Measurements from ENCODE around the gene FAM161B.
"Not testable (repeated sequence)": the region's sequence is repeated elsewhere in the genome, so short reads cannot be mapped to it uniquely, and the experiment has no call there.

FAM161B gene

DNA sequence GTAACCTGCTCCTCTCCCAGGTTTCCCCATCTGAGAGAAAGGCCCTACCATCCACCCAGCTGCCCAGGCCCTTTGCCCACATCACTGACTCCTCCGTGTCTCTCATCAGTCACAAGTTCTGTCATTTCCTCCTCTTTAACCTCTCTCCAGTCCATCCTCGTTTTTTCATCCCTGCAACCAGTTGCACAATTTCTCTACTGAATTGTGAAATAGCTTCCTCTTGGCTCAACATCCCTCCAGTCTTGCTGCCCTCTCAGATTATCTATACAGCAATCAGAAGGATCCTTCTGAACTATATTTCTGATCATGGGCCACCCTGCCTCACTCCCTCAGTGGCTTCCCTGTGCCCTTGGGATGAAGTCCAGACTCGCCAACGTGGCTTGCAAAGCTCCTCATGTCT lies 6.8 kb downstream of the FAM161B start:
- no peak for DNase-seq

DNA sequence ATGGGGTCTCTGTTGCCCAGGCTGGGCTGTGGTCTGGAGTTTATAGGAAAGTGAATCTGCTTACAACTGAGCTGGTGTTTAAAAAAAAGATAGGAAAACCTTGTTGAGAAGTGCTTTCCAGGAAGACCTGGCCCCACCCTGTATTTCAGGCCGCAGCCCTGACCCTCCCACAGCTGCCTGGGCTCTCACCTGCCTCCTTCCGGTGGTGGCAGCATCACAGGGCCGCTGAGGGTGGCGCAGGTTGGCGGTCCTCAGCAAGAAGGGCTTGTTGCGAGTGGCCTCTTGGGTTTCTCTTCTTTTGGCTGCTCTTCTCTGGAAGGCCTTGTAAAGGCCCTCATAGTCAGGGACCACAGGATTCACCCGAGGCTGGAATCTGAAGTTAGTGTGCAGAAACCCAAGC lies 7.7 kb downstream of the FAM161B start:
- DNase-seq: no peak

DNA sequence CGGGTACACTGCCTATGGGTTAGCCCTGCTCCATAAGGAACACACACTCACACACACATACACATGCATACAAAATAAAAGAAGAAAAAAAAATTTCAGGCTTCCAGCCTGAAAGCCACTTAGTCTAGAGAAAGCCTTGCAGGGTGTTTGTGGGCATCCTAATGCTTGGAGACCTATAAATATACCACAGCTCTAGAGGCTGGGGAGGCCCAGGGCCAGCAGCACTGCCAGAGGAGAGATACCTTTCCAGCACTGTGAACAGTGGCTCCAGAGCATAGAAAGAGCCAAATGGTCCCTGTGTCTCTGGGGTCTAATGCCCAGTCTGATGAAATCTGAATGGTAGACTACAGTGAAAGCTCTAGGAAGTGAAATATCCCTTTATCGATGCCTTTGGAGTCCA lies 12.9 kb downstream of the FAM161B start:
- no peak for DNase-seq

DNA sequence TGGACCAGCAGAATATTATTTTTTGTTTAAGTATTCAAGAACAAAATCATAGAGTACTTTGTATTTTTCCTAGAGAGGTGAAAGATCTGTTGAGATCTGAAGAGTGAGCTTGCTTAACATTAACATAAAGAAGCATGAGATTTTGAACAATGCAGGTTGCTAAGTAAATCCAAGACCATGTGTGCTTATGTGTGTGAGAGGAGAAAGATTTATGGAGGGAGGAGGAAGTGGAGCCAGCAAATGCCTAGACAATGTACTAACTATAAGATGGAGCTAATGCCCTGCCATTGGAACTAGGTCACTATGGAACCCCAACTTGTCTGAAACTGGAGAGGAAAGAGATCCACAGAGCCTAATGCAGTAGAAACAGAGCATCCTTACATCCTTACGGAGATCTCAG lies 13.3 kb downstream of the FAM161B start:
- DNase-seq: no peak

DNA sequence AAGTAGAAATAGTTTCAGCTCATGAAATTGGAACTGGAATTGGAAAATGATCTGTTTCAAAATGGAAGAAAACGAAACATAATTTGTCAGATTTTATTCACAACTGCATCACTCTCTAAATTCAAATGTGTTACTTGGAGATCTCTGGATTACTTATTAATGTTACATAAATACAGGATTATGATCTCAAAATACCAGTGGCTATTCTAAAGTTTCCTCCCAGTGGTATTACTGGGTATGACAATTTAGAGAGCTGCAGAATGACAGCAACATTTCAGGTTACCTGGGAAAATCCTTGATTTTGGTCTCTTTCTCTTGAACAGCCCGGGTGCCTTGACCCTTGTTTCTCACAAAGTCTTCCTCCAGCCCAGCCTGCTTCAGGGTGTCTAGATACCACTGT lies 14.2 kb downstream of the FAM161B start:
- DNase-seq: no peak

DNA sequence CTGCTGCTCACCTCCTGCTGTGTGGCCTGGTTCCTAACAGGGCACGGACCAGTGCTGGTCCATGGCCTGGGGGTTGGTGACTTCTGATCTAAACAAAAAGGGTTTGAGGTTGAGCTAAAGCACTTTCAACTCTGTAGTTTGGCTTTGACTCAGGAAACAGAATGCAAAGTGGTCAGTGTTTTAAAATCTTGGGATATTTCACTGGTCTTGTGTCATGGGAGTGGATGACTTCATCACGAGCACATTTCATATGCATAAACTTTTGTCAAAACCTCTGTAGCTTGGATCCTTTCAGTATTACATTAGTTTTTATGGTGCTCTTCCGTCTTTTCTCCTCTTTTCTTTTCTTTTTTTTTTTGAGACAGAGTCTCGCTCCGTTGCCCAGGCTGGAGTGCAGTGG lies 25.6 kb downstream of the FAM161B start:
- no peak for DNase-seq

DNA sequence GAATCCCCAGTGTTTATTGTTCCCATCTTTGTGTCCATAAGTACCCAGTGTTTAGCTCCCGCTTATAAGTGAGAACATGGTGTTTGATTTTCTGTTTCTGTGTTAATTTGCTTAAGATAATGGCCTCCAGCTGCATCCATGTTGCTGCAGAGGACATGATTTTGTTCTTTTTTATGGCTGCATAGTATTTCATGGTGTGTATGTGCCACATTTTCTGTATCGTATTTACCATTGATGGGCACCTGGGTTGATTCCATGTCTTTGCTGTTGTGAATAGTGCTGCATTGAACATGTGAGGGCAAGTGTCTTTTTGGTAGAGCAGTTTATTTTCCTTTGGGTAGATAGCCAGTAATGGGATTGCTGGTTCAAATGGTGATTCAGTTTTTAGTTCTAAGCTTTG lies 30.4 kb downstream of the FAM161B start:
- DNase-seq: not testable (repeated sequence)

DNA sequence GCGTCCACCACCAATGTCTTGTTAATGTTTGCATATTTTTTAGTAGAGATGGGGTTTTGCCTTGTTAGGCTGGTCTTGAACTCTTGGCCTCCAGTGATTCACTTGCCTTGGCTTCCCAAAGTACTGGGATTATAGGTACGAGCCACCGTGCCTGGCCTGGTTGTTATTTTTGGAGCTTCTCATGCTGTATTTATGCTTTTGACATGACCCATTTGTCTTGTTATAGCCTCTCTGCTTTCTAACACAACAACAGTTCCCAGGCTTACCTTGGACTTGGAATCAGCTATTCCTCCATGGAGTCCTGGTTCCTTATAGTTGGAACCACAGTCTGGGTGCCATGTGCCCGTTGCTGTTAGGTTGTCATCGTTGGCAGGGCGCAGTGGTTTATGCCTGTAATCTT lies 33.6 kb downstream of the FAM161B start:
- DNase-seq: no peak

DNA sequence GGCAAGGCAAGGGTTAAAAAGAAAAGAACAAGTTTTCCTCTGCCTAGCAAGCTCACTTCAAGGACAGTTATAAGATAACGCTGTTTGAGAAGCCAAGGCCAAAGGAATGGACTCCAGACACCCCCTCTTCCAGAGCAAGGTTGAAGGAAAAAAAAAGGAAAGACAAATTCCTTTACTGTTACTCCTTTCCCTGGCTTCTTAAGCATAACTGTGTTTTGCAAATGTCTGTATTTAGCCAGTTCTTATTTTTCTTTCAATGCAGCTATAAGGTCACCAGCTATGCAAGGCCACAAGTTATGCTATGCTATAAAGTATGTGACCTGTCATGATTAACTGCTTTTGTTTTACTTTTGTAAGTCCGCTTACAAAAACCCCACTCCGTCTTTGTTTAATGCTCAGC lies 36.6 kb downstream of the FAM161B start:
- no peak for DNase-seq

DNA sequence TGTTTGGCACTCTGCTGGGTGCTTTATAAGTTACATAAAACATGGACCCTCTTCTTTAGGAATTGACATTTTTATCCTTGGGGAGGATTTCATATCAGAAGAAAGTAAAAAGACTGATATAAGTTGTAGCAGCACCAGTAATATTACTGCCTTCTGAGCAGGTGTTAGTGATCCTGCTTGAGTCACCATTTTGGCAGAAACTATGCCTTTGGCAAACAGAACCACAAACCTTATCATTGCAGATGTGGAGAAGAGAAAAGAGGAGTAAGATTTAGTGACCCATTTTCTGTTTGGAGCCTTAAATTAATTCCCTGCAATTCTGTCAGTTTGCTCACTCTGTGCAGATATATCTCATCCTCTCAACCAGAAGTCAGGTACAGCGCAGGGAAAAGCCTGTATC lies 40.2 kb downstream of the FAM161B start:
- no peak for DNase-seq

DNA sequence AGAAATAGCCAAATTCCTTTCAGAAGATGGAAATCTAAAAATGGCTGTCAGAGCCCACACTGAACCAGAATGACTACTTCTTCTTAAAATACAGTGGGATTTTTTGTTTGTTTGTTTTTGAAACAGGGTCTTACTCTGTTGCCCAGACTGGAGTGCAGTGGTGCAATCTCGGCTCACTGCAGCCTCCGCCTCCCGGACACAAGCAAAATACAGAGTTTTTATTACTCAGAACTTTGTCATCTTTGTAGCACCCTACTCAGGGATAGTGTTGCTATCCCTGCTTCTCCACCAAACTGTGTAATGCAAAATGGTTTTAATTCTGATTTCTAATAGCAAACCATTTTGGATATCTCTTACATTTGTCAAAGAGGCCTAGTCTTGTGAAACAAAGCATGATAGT lies 46.9 kb downstream of the FAM161B start:
- DNase-seq: no peak

DNA sequence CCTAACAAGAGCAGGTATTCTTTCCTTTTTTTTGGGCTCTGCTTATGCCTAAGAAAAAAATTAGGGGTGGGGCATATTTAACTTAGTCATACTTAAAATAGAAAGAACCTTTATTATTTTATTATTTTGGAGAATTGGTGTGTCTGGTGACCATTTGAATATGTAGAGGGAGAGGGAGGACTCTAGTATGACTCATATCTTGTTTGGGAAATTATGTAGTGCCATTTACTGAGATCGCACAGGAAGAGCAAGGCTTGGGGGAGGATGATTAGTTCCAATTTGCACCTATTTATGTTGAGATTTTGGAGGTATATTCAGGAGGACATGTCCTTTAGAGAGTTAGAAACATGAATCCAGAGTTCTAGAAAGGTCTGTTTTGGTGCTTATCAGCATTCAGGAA lies 53.4 kb downstream of the FAM161B start:
- no peak for DNase-seq

DNA sequence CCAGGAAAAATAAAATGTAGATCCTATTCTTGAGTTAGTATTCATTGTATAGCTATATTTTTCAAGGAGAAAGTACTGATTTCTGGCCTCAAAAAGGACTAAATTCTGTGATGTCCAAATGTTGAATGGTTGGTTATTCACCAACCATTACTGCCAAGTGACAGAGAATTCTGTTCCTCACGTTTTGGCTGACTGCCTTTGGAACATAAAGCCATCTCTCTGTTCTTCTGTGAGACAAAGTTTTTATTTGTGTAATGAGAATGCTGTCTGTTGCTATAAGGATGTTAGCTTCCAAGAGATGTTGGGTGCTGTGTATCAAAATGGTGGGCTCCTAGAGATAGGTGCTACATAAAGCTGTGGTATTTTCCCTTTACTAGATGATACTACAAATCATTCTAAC lies 54.0 kb downstream of the FAM161B start:
- DNase-seq: no peak

DNA sequence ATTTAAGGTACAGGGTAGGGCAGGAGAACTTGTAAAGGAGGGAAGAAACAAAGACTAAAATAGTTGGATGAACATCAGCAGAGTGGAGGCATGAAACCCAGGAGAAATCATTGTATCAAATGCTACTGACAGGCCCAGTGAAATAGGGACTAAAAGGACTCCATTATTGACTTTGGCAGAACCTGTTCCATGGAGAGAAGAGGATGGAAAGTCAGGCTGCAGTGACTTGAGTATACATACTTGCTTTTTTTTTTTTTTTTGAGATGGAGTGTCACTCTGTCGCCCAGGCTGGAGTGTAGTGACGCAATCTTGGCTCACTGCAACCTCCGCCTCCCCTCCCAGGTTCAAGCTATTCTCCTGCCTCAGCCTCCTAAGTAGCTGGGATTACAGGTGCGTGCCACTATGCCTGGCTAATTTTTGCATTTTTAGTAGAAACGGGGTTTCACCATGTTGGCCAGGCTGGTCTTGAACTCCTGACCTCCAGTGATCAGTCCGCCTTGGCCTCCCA lies 55.7 kb downstream of the FAM161B start:
- DNase-seq: not testable (repeated sequence)

DNA sequence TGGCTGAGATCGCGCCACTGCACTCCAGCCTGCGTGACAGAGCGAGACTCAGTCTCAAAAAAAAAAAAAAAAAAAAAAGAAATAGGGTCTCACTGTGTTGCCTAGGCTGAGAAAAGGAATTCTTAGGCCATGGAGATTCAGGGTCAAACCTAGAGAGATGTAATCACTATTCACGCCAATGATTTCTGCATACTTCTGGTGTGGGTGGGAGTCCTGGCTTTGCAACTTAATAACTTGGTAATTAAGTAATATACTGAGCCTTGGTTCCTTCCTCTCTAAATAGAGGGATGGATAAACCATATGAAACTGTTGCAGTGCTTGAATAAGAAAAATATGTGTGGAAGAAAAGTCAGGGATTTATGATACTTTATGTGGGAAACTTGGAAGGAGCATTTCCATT lies 60.5 kb downstream of the FAM161B start:
- no peak for DNase-seq

DNA sequence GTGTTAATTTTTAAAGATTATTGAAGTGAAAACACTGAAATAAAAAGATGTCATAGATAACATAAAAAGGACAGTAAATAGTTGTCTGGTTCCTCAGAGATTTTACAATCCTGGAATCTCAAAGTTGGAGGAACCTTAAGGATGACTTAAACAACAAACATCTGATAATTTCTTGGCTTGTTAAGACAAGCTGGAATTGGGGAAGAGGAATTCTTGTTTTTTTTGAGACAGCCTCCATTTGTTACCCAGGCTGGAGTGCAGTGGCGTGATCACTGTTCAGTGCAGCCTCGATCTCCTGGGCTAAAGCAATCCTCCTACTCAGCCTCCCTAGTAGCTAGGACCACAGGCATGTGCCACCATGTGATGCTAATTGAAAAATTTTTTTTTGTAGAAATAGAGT lies 60.9 kb downstream of the FAM161B start:
- DNase-seq: no peak

DNA sequence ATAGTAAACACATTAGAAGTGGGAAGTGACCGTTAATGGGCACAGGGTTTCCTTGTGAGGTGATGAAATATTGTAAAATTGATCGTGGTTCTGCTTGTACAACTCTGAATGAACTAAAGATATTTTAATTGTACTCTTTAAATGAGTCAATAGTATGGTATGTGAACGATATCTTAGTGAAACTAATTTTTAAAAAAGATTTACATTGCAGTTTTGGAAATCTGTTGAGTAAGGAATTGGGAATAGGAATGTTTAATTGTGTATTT lies 61.5 kb downstream of the FAM161B start:
- DNase-seq: no peak

DNA sequence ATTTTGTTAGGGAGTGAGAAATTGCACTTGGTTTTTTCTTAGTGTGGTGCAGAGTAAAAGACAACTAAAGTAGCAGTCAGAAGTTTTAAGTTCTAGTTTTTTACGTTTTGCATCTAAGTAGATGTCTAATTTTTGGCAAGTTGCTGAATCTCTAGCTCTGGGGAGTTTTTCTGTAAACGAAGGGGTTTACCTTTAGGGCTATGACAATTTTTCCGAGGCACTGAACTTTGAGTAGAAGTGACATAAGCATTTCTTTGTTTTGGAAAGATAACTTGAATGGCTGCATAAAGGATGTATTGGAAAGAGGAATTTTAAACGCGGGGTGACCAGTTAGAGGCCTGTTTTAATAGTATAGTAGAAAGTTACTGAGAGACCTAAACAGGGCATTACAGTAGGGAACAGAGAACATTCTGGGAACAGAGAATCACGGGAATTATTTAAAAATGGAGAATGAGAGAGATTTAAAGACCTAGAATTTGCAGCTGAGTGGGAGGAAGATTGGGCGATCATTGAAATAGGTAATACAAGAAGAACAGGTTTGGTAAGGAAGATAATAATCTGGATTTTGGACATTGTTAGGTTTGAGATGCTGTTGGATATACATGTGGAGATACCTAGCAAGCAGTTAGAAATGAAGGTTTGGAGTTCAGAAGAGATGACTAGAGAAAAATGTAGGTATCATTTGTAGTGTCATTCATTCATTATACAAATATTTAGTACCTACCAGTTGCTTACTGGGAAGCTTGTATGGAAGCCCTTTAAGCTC lies 62.0 kb downstream of the FAM161B start:
- no peak for DNase-seq

DNA sequence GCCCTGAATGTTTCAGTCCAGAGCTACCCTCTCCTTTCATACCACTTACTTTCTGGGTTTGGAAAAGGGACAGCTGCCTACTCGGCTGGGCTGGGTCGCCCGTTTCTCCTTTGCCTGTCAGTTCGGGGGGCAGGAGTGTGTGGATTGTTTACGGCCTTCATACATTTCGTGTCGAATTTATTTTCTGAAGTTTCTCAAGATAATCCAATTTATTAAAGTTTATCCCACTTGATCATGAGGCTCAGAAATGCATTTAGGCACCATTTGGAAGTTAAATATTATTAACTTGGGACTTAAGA lies 62.6 kb downstream of the FAM161B start:
- DNase-seq: no peak

DNA sequence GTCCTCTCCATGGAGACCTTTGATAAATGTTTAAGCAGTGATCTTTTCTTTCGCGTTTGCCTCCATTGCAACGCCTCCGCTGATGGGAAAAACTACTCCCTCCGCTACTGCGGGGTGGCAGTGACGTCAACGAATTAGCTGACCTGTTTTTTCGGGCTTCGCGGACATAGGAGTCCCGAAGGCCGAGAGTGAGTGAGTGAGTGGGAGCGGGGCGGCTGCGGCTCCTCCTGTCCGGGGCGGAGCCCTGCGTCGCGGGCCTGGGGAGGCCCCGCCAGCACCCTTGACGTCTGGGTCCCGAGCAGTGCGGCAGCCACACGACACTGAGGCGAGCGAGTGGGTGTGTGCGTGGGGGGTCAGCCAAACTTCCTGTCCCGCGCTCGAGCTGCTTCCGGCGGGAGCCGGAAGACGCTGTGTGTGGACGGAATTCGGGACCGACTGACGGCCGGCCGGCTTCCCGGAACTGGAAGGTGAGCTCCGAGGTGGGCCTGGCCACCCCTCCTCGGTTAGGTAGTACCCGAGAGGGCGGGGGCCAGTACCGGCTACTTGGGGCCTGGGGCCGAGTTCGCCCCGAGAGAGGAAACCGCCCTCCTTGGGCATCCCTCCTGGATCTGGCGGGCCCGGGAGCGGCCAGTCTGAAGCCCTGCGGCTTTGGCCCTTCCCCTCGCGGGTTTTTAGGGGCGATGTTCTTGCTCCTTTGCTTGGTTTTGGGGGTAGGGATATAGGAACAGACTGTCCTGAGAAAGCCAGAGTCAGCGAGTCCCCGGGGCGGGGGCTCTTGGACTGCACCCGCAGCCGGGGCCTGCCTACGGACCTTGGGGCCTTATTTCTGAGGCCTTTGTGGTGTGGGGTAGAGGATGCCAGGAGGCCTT lies 63.2 kb downstream of the FAM161B start, which contains the start of gene ZNF410:
ZNF410 (plus strand) TSS at position 411 of the 869 bp plus-strand sequence. CDS start 5,317 bp downstream, outside the sequence.
- DNase-seq: peak; percentile 80

DNA sequence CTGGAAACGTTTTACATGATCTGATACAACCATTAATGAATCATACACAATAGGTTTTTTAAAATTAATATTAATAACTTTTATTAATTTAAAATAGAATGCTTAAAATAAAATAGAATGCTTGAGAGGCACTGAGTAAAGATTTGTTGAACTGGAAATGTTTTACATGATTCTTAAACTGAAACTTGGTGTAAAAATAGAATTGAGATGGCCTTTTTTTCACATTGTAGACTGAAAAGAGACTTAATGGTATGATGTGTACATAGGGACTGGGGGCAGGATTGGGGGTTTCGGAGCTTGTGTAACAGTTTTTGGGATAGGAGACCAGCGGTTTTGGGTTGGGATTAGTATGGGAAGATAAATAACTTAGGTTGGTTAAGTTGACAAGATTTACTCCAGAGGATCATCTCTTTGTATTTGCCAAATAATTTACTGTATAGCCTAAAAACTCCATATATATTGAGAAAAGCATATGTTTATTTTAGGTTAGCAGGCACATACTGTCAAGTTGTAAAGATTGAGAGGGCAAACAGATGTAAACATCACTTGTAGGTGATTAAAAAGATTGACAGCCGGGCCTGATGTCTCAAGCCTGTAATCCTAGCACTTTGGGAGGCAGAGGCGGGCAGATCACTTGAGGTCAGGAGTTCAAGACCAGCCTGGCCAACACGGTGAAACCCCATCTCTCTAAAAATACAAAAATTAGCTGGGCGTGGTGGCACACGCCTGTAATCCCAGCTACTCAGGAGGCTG lies 65.3 kb downstream of the FAM161B start:
- no peak for DNase-seq

Measured in NCI-H774 (cell line).